WI38 (cell line): ENCODE data around the gene CELF1.
"Not testable (repeated sequence)": the region's sequence is repeated elsewhere in the genome, so short reads cannot be mapped to it uniquely, and the experiment has no call there.

Source experiments
- H3K4me3 ChIP-seq: 2 replicates; pipeline ENCODE4 v1.5.1; 2011; ENCODE audit warnings: low read depth, mild to moderate bottlenecking, control low read depth, low read length
- CTCF ChIP-seq: IDR thresholded peaks from 2 replicates; pipeline ENCODE4 v1.5.1; 2012; ENCODE audit warnings: low read depth, mild to moderate bottlenecking, control low read depth, low read length

CELF1 gene

GRCh38 chr11:47536915-47537314 lies 16.0 kb downstream of the CELF1 start:
- no peak overlapping the region for H3K4me3 ChIP-seq
- TF ChIP-seq CTCF = no peak

- TF ChIP-seq CTCF = no peak
Measured at GRCh38 chr11:47534704-47535251, 18.2 kb downstream of the CELF1 start.

GRCh38 chr11:47533690-47534151 lies 19.2 kb downstream of the CELF1 start:
- TF ChIP-seq CTCF = no peak
- H3K4me3 ChIP-seq = no peak overlapping the region

More at GRCh38 chr11:47534704-47535251, 18.2 kb downstream of the CELF1 start:
- H3K4me3 ChIP-seq = no peak overlapping the region

- no peak overlapping the region for H3K4me3 ChIP-seq
- TF ChIP-seq CTCF = no peak
Measured at GRCh38 chr11:47532597-47533213, 20.2 kb downstream of the CELF1 start.

- H3K4me3 ChIP-seq = no peak overlapping the region
- TF ChIP-seq CTCF = no peak
Measured at GRCh38 chr11:47531666-47532065, 21.3 kb downstream of the CELF1 start.

- not testable (repeated sequence) for H3K4me3 ChIP-seq
Measured at GRCh38 chr11:47530721-47531120, 22.2 kb downstream of the CELF1 start.

GRCh38 chr11:47529951-47530350 lies 23.0 kb downstream of the CELF1 start:
- TF ChIP-seq CTCF = no peak
- H3K4me3 ChIP-seq = no peak overlapping the region

GRCh38 chr11:47527186-47527585 lies 25.7 kb downstream of the CELF1 start:
- no peak for TF ChIP-seq CTCF
- no peak overlapping the region for H3K4me3 ChIP-seq

GRCh38 chr11:47526032-47526431 lies 26.9 kb downstream of the CELF1 start:
- H3K4me3 ChIP-seq = not testable (repeated sequence)
